Activated T-helper 1 cell treated with anti-CD3 and anti-CD28 coated beads, Interleukin-2, amount 50 U/mL, for 16 hours (primary cell): ENCODE results near the gene ACVR1B.

Experiments
- DNase-seq, 2 donors: peaks; one replicate each; pipeline ENCODE4 v3.0.0-alpha.2; 2020; ENCODE audit warnings: low read depth in 1 of 2, low spot score in 1 of 2

ACVR1B gene

GRCh38 chr12:51917041-51917590, 34.4 kb upstream of the ACVR1B start:
- DNase-seq = no peak

GRCh38 chr12:51917746-51918453, 33.6 kb upstream of the ACVR1B start:
- DNase-seq = no peak

GRCh38 chr12:51920046-51920445, 31.5 kb upstream of the ACVR1B start:
- DNase-seq = no peak

GRCh38 chr12:51921017-51921725, 30.3 kb upstream of the ACVR1B start:
- no peak for DNase-seq

- no peak for DNase-seq
Observed at GRCh38 chr12:51922146-51922545, 29.4 kb upstream of the ACVR1B start.

- no peak for DNase-seq
Observed at GRCh38 chr12:51922762-51923505, 28.6 kb upstream of the ACVR1B start.

GRCh38 chr12:51923506-51924365, 27.8 kb upstream of the ACVR1B start:
- DNase-seq = peak; percentile 29 to 31

- no peak for DNase-seq
Observed at GRCh38 chr12:51924551-51925319, 26.8 kb upstream of the ACVR1B start.

GRCh38 chr12:51925346-51926063, 26.0 kb upstream of the ACVR1B start:
- no peak for DNase-seq

- DNase-seq = no peak
Observed at GRCh38 chr12:51926064-51926632, 25.4 kb upstream of the ACVR1B start.

- peak in 1 of 2 donors; percentile 28 for DNase-seq
Observed at GRCh38 chr12:51926718-51927117, 24.8 kb upstream of the ACVR1B start.

GRCh38 chr12:51932218-51933076, 19.1 kb upstream of the ACVR1B start:
- DNase-seq = no peak

GRCh38 chr12:51934080-51934479, 17.4 kb upstream of the ACVR1B start:
- DNase-seq = no peak

GRCh38 chr12:51937926-51938325, 13.6 kb upstream of the ACVR1B start:
- DNase-seq = no peak

- DNase-seq = no peak
Observed at GRCh38 chr12:51938726-51939125, 12.8 kb upstream of the ACVR1B start.

GRCh38 chr12:51941011-51941581, 10.4 kb upstream of the ACVR1B start:
- DNase-seq = no peak

- DNase-seq = no peak
Observed at GRCh38 chr12:51941604-51942003, 9.9 kb upstream of the ACVR1B start.

- DNase-seq = no peak
Observed at GRCh38 chr12:51942056-51942455, 9.4 kb upstream of the ACVR1B start.
